HG03196 (cell line): ENCODE data around the gene LYG1.
A peak's percentile ranks its signal among the peaks of the same experiment; 100 is the strongest.
"Not testable (repeated sequence)": the region's sequence is repeated elsewhere in the genome, so short reads cannot be mapped to it uniquely, and the experiment has no call there.

Experiments
- ATAC-seq: cut with Tn5 transposase; IDR thresholded peaks from one replicate; pipeline ENCODE4 v1.9.1; 2021; ENCODE audit not compliant: unreplicated experiment

Gene LYG1

DNA sequence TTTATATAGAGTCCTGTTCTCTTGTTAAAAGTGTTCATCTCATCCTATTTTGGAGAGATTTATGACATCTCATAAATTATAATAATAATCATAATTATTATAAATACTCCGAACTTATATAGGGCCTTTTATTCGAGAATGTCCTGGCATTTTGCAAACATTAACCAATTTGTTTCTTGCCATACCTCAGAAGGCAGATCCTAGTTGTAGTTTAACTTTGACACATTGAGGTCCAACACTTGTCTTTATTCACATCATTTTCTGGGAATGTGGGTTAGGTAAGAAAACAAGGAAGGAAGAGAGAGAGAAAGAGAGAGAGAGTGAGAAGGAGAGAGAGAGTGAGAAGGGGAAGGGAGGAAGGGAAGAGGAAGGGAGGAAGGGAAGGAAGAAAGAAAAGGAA lies at the start of gene LYG1:
Gene LYG1, minus strand, starts transcription at position 101 of the 400 bp plus-strand sequence. CDS start 5,527 bp downstream, outside the sequence.
- not testable (repeated sequence) for ATAC-seq

DNA sequence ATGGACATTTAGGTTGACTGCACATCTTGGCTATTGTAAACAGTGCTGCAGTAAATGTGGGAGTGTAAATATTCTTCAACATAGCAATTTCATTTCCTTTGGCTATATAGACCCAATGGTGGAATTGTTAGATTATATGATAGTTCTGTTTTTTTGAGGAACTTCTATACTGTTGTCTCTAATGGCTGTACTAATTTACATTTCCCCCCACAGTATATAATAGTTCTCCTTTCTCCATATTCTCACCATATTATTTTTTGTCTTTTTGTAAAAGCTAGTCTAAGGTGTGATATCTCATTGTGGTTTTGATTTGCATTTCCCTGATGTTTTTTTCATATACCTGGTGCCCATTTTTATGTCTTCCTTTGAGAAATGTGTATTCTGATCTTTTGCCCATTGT lies 49.2 kb upstream of the LYG1 start:
- ATAC-seq: no peak

DNA sequence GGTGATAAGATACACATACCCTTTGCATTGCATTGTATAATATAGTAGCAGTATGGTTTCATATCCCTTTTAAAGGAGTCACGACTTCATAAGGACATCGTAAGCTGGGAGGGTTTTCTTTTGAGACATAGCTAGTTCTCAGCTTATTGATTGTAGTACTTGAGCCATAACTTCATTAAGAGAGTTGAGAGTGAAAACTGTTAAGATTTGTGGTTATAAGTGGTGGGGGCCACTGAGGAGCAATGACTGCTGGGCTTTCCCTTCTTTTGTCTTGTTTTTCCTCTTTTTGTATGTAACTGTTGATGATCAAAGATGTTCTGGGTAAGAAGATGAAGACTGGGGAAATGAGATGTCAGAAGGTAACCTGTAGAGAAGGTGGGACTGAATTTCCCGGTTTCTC lies 47.2 kb upstream of the LYG1 start:
- ATAC-seq: no peak

DNA sequence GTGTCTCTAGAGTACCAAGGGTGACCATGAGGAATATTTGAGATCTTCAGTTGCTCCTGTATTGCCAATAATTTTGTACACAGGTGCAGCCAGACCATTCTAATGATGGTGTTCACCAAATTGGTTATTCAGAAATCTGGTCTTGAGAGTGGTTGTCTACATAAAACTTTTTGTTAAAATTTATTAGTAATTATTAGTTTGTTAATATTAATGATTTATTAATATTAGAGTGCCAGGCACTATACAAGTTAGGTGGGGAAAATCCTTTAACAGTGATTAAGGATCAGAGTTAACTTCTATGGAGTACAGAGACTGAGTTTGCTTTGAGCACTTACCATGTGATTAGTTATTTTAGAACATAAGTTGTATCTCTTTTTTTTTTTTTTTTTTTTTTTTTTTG lies 45.2 kb upstream of the LYG1 start:
- ATAC-seq: no peak

DNA sequence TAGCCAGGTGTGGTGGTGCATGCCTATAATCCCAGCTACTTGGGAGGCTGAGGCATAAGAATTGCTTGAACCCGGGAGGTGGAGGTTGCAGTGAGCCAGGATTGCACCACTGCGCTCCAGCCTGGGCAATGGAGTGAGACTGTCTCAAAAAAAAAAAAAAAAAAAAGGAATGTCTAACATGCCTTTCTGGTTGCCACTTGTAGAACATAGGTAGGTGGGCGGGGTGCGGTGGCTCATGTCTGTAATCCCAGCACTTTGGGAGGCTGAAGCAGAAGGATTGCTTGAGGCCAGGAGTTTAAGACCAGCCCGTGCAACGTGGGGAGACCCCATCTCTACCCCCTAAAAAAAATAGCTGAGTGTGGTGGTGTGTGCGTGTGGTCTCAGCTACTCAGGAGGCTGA lies 44.4 kb upstream of the LYG1 start:
- ATAC-seq: not testable (repeated sequence)

DNA sequence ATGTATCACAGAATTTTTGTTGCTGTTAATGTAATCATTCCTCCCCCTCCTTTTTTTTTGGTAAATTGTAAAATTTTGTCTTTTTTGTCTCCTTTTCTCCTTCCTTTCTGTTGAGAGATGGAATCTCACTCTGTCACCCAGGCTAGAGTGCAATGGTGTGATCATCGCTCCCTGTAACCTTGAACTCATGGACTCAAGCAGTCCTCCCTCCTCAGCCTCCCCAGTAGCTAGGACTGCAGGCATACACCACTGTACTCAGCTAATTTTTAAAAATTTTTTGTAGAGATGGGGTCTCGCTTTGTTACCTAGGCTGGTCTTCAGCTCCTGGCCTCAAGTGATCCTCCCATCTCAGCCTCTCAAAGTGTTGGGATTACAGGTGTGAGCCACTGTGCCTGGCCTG lies 41.5 kb upstream of the LYG1 start:
- ATAC-seq: no peak

DNA sequence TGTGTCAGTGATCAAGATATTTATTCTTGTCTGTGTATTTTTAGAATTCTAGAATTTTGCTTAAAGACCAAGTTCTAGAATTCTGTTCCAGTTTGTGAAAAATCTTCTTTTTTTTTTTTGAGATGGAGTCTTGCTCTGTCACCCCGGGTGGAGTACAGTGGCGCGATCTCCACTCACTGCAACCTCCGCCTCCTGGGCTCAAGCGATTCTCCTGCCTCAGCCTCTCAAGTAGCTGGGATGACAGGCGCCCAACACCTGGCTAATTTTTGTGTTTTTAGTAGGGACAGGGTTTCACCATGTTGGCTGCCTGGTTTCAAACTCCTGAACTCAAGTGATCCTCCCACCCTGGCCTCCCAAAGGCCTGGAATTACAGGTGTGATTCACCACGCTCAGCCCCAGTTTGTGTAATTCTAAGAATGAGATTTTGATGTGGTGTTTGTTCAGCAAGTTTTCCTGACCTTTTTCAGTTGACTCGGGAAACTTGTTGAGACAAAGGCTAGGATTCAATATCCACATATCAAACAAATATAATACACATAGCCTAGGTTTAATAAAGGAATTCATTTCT lies 39.8 kb upstream of the LYG1 start:
- ATAC-seq: no peak

DNA sequence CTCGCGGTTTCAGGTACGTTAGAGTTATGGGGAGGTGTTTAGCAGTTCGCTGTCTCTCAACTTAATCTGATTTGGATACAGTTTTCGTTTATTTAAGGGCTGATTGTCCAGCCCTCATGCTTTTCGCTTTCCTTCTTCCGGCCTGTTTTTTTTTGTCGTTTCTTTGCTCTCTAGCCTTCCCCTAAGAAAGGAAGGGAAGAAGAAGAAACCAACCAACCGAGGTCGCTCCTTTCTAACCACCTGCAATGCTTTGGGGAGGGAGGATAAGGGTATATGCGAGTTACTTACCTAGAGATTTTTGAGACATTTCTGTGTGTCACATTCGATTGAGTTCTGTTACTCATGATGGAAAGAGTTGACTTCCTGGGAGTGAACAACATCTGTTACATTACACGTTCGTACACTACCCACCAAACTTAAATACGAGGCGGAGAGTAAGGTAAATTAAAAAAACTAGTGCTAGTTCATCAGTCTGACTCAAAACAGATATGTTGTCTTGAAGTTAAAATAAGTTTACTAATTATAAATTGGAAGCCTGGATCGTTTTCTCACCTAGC lies 37.1 kb upstream of the LYG1 start:
- ATAC-seq: no peak

DNA sequence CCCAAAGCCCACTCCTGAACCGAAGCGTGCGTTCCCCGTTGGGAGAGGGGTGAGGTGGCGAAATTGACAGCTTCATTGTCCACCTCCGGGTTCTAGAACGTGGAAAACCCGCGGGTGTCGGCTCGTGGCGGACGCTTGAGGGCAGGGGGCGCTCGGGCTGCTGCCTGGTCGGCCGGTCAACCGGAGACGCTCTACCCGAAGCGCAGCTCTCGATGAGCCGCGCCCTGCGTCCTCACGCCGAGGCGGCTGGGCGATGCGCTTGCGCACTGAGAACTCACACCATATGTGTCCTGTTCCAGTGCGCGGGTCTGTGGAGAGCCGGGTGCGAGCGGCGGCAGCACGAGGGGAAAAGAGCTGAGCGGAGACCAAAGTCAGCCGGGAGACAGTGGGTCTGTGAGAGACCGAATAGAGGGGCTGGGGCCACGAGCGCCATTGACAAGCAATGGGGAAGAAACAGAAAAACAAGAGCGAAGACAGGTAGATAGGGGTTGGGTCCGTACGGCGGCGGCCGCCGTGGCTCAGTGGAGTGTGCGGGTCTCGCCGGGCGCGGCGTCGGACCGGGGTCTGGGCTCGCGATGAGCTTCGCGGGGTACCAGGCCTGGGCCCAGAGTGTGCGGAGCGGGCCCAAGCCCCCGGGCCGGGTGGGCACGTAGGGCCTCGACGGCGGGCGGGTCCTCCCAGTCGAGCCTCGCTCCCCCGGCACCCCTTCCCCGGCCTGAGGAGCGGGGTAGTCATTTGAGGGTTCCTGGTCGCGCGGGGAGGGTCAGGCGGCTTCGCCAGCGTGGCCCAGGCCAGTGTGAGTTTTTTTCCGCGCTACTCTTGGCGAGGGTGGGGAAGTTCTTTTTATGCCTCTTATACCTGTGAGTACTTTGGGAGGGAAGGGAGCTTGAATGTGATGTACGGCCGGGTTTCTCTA lies 36.4 kb upstream of the LYG1 start, which contains the start of gene EIF5B:
Gene EIF5B, plus strand, starts transcription at position 277 of the 916 bp plus-strand sequence. Its CDS starts 166 bp downstream, at position 443.
- peak; percentile 55 for ATAC-seq

DNA sequence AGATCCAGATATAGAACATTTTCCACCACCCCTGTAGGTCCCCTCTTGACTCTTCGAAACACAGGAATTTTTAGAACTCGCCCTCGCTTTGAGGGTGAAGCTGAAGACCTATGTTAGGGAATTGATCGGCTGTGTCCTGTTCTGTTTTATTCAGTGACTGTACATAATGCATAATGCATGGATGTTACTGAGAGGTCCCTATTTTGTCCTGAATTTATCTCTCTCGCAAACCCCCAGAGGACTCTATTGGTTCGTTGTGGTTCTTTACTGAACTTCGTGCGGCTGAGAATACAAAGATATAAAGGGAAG lies 35.8 kb upstream of the LYG1 start:
- peak; percentile 18 for ATAC-seq

DNA sequence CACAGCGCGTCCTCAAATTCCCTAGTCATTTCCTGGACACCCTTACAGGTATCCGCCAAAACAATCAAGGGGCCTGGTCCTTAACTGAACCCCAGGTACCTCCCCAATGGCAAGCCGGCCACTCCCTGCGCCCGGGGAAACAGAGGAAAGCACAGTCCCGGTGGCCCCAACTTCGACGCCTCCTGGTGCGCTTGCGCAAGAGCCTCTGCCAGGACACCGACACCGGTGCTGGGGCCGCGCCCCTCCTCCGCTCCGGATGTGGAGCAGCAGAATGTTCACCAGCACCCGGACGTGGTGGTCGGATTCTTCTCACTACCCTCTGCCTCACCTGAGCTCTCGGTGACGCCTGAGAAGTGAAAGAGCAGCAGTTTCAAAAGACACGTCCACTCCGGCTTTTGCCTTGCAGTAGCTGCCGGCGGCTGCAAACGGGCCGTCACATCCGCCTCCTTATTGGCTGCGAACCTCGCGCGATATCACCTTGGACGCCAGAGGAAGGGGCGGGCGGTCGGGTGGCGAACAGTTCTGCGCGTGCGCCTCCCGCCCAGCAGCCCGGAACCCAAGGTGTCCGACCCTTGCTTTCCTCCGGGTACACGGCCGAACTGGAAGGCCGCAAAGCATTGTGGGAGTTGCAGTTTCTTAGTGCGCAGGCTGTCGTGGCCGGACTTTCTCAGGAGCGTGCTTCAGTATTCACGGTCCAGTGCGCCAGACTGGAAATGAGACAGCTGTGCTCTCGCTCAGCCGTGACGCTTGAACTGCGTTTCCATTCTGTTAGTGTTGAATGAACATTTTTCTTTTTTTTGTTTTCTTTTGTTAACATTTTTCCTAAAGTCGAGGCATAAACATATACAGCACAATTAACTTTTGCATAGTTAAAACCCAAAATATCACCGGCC lies 35.2 kb upstream of the LYG1 start, which contains the start of gene TXNDC9:
Gene TXNDC9, minus strand, starts transcription at position 423 of the 893 bp plus-strand sequence. CDS start 3,123 bp downstream, outside the sequence.
- peak; percentile 66 for ATAC-seq

DNA sequence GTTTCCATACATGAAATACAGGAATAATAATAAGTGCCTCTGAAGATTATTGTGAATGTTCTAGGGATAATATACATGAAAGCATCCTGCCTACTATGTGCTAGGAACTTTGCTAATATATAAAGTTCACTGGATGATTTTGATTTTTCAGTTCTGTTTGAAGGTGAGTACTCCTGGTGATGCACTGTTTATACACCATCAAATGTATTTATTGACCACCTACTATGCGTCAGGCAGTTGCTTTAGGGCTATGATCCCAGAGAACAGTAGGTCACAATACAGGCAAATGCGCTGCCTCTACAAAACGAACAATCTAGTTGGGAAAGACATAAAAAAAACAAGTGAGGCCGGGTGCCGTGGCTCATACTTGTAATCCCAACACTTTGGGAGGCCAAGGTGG lies 24.4 kb upstream of the LYG1 start:
- ATAC-seq: no peak

DNA sequence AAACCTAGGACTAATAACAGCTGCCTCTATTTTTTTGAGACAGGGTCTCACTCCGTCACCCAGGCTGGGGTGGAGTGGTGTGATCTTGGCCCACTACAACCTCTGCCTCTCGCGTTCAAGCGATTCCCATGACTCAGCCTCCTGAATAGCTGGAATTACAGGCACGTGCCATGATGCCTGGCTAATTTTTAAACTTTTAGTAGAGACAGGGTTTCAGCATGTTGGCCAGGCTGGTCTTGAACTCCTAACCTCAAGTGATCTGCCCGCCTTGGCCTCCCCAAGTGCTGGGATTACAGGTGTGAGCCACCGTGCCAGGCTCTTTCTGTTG lies 16.8 kb upstream of the LYG1 start:
- ATAC-seq: not testable (repeated sequence)

DNA sequence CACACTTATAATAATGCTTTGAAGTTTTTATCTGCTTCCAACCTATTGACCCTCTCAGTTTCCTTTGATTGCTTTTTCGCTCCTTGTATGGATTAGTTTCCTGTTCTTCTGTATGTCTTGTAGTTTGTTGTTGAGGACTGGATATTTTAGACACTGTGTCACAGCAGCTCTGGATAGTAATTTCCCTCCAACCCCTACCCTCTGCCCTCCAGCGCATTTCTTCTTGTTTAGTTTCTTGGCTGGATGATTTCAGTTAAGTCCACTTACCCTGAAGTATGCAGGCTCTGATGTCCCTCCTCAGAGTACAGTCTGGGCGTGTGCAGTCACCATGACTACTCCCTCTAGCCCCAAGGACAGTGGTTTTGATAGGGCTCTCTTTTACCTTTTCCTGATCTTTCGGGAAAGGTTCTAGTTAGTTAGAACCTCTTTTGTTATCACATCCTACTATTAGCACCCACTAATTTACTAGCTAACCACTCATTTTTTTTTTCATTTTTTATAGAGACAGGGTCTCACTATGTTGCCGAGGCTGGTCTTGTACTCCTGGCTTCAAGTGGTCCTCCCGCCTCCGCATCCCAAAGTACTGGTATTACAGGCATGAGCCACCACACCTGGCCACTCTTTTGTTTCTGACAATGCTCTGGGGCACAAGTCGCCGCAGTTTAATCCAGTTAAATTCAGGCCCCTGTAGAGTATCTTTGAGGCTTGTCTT lies 16.3 kb upstream of the LYG1 start:
- no peak for ATAC-seq

DNA sequence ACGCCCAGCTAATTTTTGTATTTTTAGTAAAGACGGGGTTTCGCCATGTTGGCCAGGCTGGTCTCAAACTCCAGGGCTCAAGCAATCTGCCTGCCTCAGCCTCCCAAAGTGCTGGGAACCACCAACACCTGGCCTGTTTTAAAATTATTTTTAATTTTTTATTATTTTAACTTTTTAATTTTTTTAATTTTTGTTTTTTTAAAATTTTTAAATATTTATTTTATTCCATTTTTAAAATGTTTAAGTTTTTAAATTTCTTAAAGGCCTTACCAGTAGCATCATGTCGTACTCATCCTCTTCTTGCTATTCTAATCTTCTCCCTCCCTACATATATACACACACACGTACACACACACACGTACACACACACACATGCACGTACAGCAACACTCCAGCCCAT lies 1.4 kb downstream of the LYG1 start:
- no peak for ATAC-seq

DNA sequence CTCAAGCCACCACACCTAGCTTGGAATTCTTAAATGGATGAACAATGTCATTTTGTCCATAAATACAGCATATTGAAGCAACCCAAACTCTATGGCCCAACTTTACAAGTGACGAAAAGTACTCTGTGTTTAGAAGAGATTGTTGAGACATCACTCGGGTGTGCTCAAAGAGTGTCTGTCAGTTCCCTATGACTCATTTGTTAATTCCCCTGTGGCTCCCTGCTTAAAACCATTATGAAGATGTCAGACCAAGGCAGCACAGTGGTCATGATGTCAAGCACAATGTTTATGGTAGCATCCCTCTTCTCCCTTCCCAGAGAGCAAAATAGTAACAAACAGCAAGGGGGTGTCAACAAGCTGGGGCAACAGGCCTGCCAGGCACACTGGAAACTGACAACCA lies 3.0 kb downstream of the LYG1 start:
- ATAC-seq: no peak

DNA sequence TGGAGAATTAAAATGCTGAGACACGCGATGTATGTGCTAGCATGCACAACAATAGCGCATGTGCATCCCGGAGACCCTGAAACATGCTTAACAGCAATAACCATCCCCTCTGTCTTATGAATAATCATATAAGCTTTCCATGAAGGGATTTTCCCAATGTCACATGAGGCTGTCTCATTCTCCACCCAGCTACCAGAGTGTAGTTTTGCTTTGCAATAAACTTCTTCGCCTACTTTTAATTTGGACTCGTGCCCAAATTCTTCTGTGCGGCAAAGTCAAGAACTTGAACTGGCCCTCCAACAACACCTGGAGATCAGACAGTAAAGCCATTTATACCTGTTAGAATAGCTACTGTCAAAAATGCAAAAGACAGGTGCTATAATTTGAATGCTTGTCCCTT lies 15.5 kb downstream of the LYG1 start:
- ATAC-seq: no peak

DNA sequence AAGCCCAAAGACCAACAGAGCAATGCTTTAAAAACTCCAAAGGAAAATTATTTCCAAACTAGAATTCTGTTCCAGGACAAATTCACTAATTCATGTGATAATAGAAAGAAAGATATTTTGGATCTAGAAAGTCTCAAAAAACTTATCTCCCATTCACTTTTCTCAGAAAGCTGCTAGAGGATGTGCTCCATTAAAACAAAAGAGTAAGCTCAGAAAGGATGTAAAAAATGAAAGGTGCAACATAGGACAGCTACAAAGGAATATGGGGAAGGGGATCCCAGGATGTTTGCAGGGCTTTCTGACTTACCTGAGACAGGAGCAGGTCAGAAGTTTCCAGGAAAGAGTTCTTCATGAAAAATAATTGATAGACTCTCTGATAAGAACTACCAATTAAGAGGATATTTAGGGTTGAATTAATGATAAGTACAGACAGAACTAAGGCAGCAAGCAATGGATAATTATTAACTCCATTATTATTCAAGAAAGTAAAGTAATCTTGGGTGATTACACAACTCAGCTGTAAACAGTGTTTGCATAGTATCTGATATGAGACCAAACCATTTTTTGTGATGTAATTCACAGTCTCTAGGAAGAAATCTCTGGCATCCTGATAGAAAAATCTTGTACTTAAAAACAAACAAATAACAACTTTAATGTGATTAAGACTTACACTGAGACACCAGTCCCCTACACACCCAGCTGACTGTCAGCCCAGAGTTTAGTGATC lies 20.9 kb downstream of the LYG1 start:
- no peak for ATAC-seq

DNA sequence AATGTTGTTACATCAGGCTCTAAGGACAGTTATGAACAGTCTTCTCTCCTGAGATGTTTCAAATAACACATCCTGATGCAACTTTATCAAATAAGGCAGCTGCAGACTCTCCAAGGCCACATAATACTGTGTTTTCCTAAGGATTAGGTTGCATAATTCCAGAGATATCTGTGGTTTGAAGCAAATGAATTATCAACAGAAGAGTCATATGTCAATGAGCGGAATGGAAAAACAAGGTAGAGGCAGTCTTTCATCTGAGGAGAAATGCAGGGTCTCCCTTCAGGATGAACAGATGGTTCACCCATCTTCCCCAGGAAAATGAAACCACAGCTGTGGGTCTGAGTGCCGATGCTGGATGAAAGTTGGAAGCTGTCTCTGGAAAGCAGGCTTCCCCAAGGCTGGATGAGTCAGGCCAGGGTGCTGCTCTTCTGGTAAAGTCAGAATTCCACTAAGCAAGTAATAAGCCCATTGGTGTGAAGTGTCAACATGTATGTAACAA lies 22.2 kb downstream of the LYG1 start:
- ATAC-seq: no peak
